Measurements from ENCODE around the gene AGK. TPM values are rescaled to one million over a fixed set of nuclear protein-coding genes. Genes with fewer than 3 reads are reported as not detected.

The AGK gene
- polyA plus RNA-seq, 1 donor (not counting 4 experiments of a cell fraction or from before 2014, with no cell fraction given) = 40.0 TPM

- TF ChIP-seq EZH2 (IDR thresholded peaks at IDR 0.05; ENCODE audit: low read length) (no peak), CTCF (optimal IDR thresholded peaks at IDR 0.05 in 1 of 3, IDR thresholded peaks at IDR 0.05 in 1 of 3, conservative IDR thresholded peaks at IDR 0.05 in 1 of 3; ENCODE audit: extremely low read depth in 1 of 3, insufficient read depth in 2 of 3, low read length in 3 of 3) (no peak)
- FAIRE-seq = no peak
- Histone ChIP-seq H3K36me3 (ENCODE audit: control insufficient read depth in 2 of 2, extremely low read depth in 1 of 2, insufficient read depth in 2 of 2, low read length in 2 of 2) (peaks cover 4 to 5% of the 10 kb centered on the region in 2 experiments), H3K9me1 (ENCODE audit: control insufficient read depth, extremely low read depth, insufficient read depth, low read length) (no peaks in the 10 kb centered on the region), H4K20me1 (ENCODE audit: control insufficient read depth, extremely low read depth, insufficient read depth, low read length) (no peaks in the 10 kb centered on the region), H3K9ac (ENCODE audit: control insufficient read depth, extremely low read depth, insufficient read depth, low read length) (no peak overlapping the region), H3K4me3 (ENCODE audit: control insufficient read depth in 2 of 3, extremely low read depth in 1 of 3, insufficient read depth in 2 of 3, low read depth in 1 of 3, low read length in 3 of 3) (no peak overlapping the region), H3K27ac (ENCODE audit: control insufficient read depth, insufficient read depth, low read length) (no peak overlapping the region), H3K79me2 (ENCODE audit: control insufficient read depth, insufficient read depth, low read length) (no peaks in the 10 kb centered on the region), H3K27me3 (ENCODE audit: control insufficient read depth, extremely low read depth, insufficient read depth, low read length) (no peaks in the 10 kb centered on the region), H3K4me1 (ENCODE audit: control insufficient read depth, extremely low read depth, insufficient read depth, low read length) (no peaks in the 10 kb centered on the region), H3K4me2 (ENCODE audit: control insufficient read depth, extremely low read depth, insufficient read depth, low read depth, low read length) (no peak overlapping the region), H2AFZ (ENCODE audit: control insufficient read depth, low read length) (no peak overlapping the region), H3K9me3 (ENCODE audit: control insufficient read depth, low read depth, low read length) (no peaks in the 10 kb centered on the region)
- dilution Hi-C loops (cut with MboI; ENCODE audit: extremely low pct_ligation_motif_present, low sequenced_read_pairs) = no loop called here
- DNase-seq (ENCODE audit: low read depth, low spot score) = no peak
These were observed 134.9 kb downstream of the AGK start for GRCh38 chr7:141686074-141686473.

GRCh38 chr7:141686670-141687069, 135.5 kb downstream of the AGK start:
- Histone ChIP-seq H3K27me3 (ENCODE audit: control insufficient read depth, extremely low read depth, insufficient read depth, low read length) (no peaks in the 10 kb centered on the region), H4K20me1 (ENCODE audit: control insufficient read depth, extremely low read depth, insufficient read depth, low read length) (no peaks in the 10 kb centered on the region), H3K36me3 (ENCODE audit: control insufficient read depth in 2 of 2, extremely low read depth in 1 of 2, insufficient read depth in 2 of 2, low read length in 2 of 2) (peaks cover 4 to 5% of the 10 kb centered on the region in 2 experiments), H3K9me3 (ENCODE audit: control insufficient read depth, low read depth, low read length) (no peaks in the 10 kb centered on the region), H3K9me1 (ENCODE audit: control insufficient read depth, extremely low read depth, insufficient read depth, low read length) (no peaks in the 10 kb centered on the region), H3K4me2 (ENCODE audit: control insufficient read depth, extremely low read depth, insufficient read depth, low read depth, low read length) (no peak overlapping the region), H2AFZ (ENCODE audit: control insufficient read depth, low read length) (no peak overlapping the region), H3K27ac (ENCODE audit: control insufficient read depth, insufficient read depth, low read length) (no peak overlapping the region), H3K4me3 (ENCODE audit: control insufficient read depth in 2 of 3, extremely low read depth in 1 of 3, insufficient read depth in 2 of 3, low read depth in 1 of 3, low read length in 3 of 3) (no peak overlapping the region), H3K9ac (ENCODE audit: control insufficient read depth, extremely low read depth, insufficient read depth, low read length) (no peak overlapping the region), H3K79me2 (ENCODE audit: control insufficient read depth, insufficient read depth, low read length) (no peaks in the 10 kb centered on the region), H3K4me1 (ENCODE audit: control insufficient read depth, extremely low read depth, insufficient read depth, low read length) (no peaks in the 10 kb centered on the region)
- no peak for FAIRE-seq
- TF ChIP-seq EZH2 (IDR thresholded peaks at IDR 0.05; ENCODE audit: low read length) = no peak
- TF ChIP-seq CTCF (optimal IDR thresholded peaks at IDR 0.05 in 1 of 3, IDR thresholded peaks at IDR 0.05 in 1 of 3, conservative IDR thresholded peaks at IDR 0.05 in 1 of 3; ENCODE audit: extremely low read depth in 1 of 3, insufficient read depth in 2 of 3, low read length in 3 of 3) = no peak
- dilution Hi-C loops (cut with MboI; ENCODE audit: extremely low pct_ligation_motif_present, low sequenced_read_pairs) = no loop called here
- DNase-seq (ENCODE audit: low read depth, low spot score) = no peak

Data from keratinocyte (primary cell).